Erythroblast (primary cell): ENCODE results near the gene ZBTB20.
"Not testable (repeated sequence)": the region's sequence is repeated elsewhere in the genome, so short reads cannot be mapped to it uniquely, and the experiment has no call there.

Experiments
- GATA1 ChIP-seq: IDR thresholded peaks from 2 replicates; pipeline ENCODE4 v1.6.1; 2011; ENCODE audit warnings: low read depth, mild to moderate bottlenecking, control low read depth, low read length, moderate library complexity
- POLR2A ChIP-seq: IDR thresholded peaks from 2 replicates; pipeline ENCODE4 v1.6.1; 2011; ENCODE audit warnings: mild to moderate bottlenecking, low read length

DNA sequence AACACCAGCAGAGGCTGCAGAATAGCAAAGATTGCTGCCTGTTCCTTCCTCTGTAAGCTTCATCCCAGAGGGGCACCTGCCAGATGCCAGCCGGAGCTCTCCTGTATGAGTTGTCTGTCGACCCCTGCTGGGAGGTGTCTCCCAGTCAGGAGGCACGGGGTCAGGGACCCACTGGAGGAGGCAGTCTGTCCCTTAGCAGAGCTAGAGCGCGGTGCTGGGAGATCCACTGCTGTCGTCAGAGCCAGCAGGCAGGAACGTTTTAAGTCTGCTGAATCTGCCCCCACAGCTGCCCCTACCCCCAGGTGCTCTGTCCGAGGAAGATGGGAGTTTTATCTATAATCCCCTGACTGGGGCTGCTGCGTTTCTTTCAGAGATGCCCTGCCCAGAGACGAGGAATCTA is 31.8 kb upstream of the ZBTB20 start:
- not testable (repeated sequence) for TF ChIP-seq POLR2A, GATA1
